Gastroesophageal sphincter (tissue), 3 donors: ENCODE measurements around the gene XPO6.

Source experiments
- CTCF ChIP-seq, 4 experiments: fragments of 200-600 bp in 2 of 4; fragments of 450-650 bp in 2 of 4; sonication (generic) in 1 of 4; IDR thresholded peaks; one replicate each; pipeline ENCODE4 v1.5.1; 2017 to 2019; ENCODE audit warnings: antibody characterized with exemption in 4 of 4, mild to moderate bottlenecking in 2 of 4, moderate library complexity in 2 of 4
- EP300 ChIP-seq: sonication (generic); formaldehyde crosslinking; IDR thresholded peaks from one replicate; pipeline ENCODE4 v1.6.1; 2017; ENCODE audit warnings: antibody characterized with exemption, mild to moderate bottlenecking
- POLR2A ChIP-seq, 2 donors: fragments of 450-650 bp; IDR thresholded peaks; one replicate each; pipeline ENCODE4 v1.6.1; 2017; ENCODE audit warnings: antibody characterized with exemption in 2 of 2, mild to moderate bottlenecking in 2 of 2, moderate library complexity in 1 of 2
- POLR2AphosphoS5 ChIP-seq: sonication (generic); formaldehyde crosslinking; IDR thresholded peaks from one replicate; pipeline ENCODE4 v1.6.1; 2017; ENCODE audit warnings: antibody characterized with exemption

GRCh38 chr16:28260193-28260592, 48.4 kb upstream of the XPO6 start:
- TF ChIP-seq POLR2A (IDR thresholded peaks at IDR 0.05) (no peak), CTCF (IDR thresholded peaks at IDR 0.05) (no peak), POLR2AphosphoS5 (no peak), EP300 (no peak)
